ENCODE results near the gene SLC35E4. TPM values are rescaled to one million over a fixed set of nuclear protein-coding genes. Genes with fewer than 3 reads are reported as not detected.

Gene SLC35E4
- total RNA-seq, 1 donor from 2014 or later = 3.2 TPM

DNA sequence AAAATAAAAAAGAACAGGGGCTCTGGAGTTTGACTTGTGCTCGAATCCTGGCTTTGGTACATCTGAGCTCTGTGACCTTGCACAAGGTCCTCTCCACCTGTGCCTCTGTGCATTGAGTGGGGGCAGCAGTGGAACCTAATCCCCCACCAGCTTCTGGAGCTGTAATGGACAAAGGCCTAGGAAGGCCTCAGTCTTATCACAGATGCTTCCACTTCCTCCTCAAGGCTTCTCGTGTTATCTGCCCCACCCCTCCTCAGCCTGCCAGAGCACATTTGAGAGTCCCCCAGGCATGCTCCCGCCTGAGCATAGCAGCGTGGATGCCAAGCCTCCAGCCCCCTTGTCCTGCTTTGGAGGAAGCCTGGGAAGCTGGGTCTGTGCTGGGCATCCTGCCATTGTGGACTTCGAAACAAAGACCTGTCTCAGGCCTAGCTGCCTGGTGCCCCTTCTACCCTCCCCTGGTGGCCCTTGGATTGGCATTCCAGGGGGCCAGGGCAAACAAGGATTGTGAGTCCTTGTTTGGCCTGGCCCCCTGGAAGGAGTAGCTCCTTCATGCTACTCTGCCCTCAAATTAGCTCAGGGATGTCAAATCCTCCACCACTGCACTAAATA, 15.0 kb downstream of the SLC35E4 start:
- no peaks in the 10 kb centered on the region for H3K36me3 ChIP-seq (ENCODE audit: insufficient read depth, low read length)

GRCh38 chr22:30652852-30653251, 17.3 kb downstream of the SLC35E4 start:
- Histone ChIP-seq H3K36me3 (ENCODE audit: insufficient read depth, low read length) (no peaks in the 10 kb centered on the region), H3K79me2 (ENCODE audit: insufficient read depth, low read length) (no peaks in the 10 kb centered on the region), H3K27ac (ENCODE audit: low read depth, low read length) (no peak overlapping the region), H3K4me3 (ENCODE audit: insufficient read depth, low read depth, low read length) (no peak overlapping the region), H2AFZ (ENCODE audit: low read depth, low read length) (no peak overlapping the region), H4K20me1 (ENCODE audit: insufficient read depth, low read length) (no peaks in the 10 kb centered on the region), H3K27me3 (ENCODE audit: insufficient read depth, low read length) (no peaks in the 10 kb centered on the region), H3K4me2 (ENCODE audit: low read length) (no peak overlapping the region), H3K4me1 (ENCODE audit: insufficient read depth, low read length) (peaks cover 5% of the 10 kb centered on the region), H3K9ac (ENCODE audit: low read length) (no peak overlapping the region), H3K9me3 (ENCODE audit: insufficient read depth, low read depth, low read length) (no peaks in the 10 kb centered on the region)
- Mint-ChIP-seq H3K9me3 (ENCODE audit: unreplicated experiment) (no peaks in the 10 kb centered on the region), H3K4me3 (ENCODE audit: unreplicated experiment) (no peak overlapping the region), H3K27me3 (ENCODE audit: low read depth, unreplicated experiment) (peaks cover 1% of the 10 kb centered on the region), H3K27ac (ENCODE audit: unreplicated experiment) (no peak overlapping the region), H3K36me3 (ENCODE audit: low read depth, unreplicated experiment) (peaks cover 9% of the 10 kb centered on the region), H3K4me1 (ENCODE audit: low read depth, unreplicated experiment) (no peaks in the 10 kb centered on the region)
- TF ChIP-seq CTCF (IDR thresholded peaks at IDR 0.05; ENCODE audit: insufficient read depth, low read depth, low read length) (no peak), EZH2 (IDR thresholded peaks at IDR 0.05; ENCODE audit: insufficient read depth, low read length) (no peak)
- FAIRE-seq = no peak
- DNase-seq (ENCODE audit: low read depth) = no peak

More for the DNA sequence above, 15.0 kb downstream of the SLC35E4 start:
- H3K4me3 Mint-ChIP-seq (ENCODE audit: unreplicated experiment) = no peak overlapping the region
- H3K27me3 Mint-ChIP-seq (ENCODE audit: low read depth, unreplicated experiment) = peaks cover 1% of the 10 kb centered on the region
- no peak overlapping the region for H3K4me2 ChIP-seq (ENCODE audit: low read length)
- no peak overlapping the region for H3K4me3 ChIP-seq (ENCODE audit: insufficient read depth, low read depth, low read length)
- no peak for FAIRE-seq
- H3K9ac ChIP-seq (ENCODE audit: low read length) = no peak overlapping the region
- no peak for DNase-seq (ENCODE audit: low read depth)
- H3K4me1 ChIP-seq (ENCODE audit: insufficient read depth, low read length) = peaks cover 5% of the 10 kb centered on the region
- TF ChIP-seq CTCF (IDR thresholded peaks at IDR 0.05; ENCODE audit: insufficient read depth, low read depth, low read length) = no peak
- TF ChIP-seq EZH2 (IDR thresholded peaks at IDR 0.05; ENCODE audit: insufficient read depth, low read length) = no peak
- no peak overlapping the region for H3K27ac Mint-ChIP-seq (ENCODE audit: unreplicated experiment)
- no peak overlapping the region for H2AFZ ChIP-seq (ENCODE audit: low read depth, low read length)
- H3K9me3 Mint-ChIP-seq (ENCODE audit: unreplicated experiment) = no peaks in the 10 kb centered on the region
- no peaks in the 10 kb centered on the region for H3K4me1 Mint-ChIP-seq (ENCODE audit: low read depth, unreplicated experiment)
- H4K20me1 ChIP-seq (ENCODE audit: insufficient read depth, low read length) = no peaks in the 10 kb centered on the region
- H3K27ac ChIP-seq (ENCODE audit: low read depth, low read length) = no peak overlapping the region
- no peaks in the 10 kb centered on the region for H3K9me3 ChIP-seq (ENCODE audit: insufficient read depth, low read depth, low read length)
- H3K36me3 Mint-ChIP-seq (ENCODE audit: low read depth, unreplicated experiment) = peaks cover 9% of the 10 kb centered on the region
- H3K79me2 ChIP-seq (ENCODE audit: insufficient read depth, low read length) = peaks cover 8% of the 10 kb centered on the region
- H3K27me3 ChIP-seq (ENCODE audit: insufficient read depth, low read length) = no peaks in the 10 kb centered on the region

GRCh38 chr22:30654361-30654760, 18.8 kb downstream of the SLC35E4 start:
- H3K4me1 ChIP-seq (ENCODE audit: insufficient read depth, low read length) = no peaks in the 10 kb centered on the region
- FAIRE-seq = no peak
- no peaks in the 10 kb centered on the region for H3K79me2 ChIP-seq (ENCODE audit: insufficient read depth, low read length)

More at GRCh38 chr22:30654361-30654760, 18.8 kb downstream of the SLC35E4 start:
- TF ChIP-seq EZH2 (IDR thresholded peaks at IDR 0.05; ENCODE audit: insufficient read depth, low read length) = no peak
- TF ChIP-seq CTCF (IDR thresholded peaks at IDR 0.05; ENCODE audit: insufficient read depth, low read depth, low read length) = no peak
- no peak overlapping the region for H3K9ac ChIP-seq (ENCODE audit: low read length)
- H3K27ac ChIP-seq (ENCODE audit: low read depth, low read length) = no peak overlapping the region
- H3K9me3 Mint-ChIP-seq (ENCODE audit: unreplicated experiment) = no peaks in the 10 kb centered on the region
- H2AFZ ChIP-seq (ENCODE audit: low read depth, low read length) = no peak overlapping the region
- H4K20me1 ChIP-seq (ENCODE audit: insufficient read depth, low read length) = no peaks in the 10 kb centered on the region
- H3K36me3 Mint-ChIP-seq (ENCODE audit: low read depth, unreplicated experiment) = peaks cover 8% of the 10 kb centered on the region
- DNase-seq (ENCODE audit: low read depth) = no peak
- H3K27ac Mint-ChIP-seq (ENCODE audit: unreplicated experiment) = no peak overlapping the region
- no peak overlapping the region for H3K4me3 ChIP-seq (ENCODE audit: insufficient read depth, low read depth, low read length)
- no peak overlapping the region for H3K4me3 Mint-ChIP-seq (ENCODE audit: unreplicated experiment)
- H3K4me2 ChIP-seq (ENCODE audit: low read length) = no peak overlapping the region
- no peaks in the 10 kb centered on the region for H3K4me1 Mint-ChIP-seq (ENCODE audit: low read depth, unreplicated experiment)
- H3K27me3 Mint-ChIP-seq (ENCODE audit: low read depth, unreplicated experiment) = peaks cover 1% of the 10 kb centered on the region
- H3K36me3 ChIP-seq (ENCODE audit: insufficient read depth, low read length) = no peaks in the 10 kb centered on the region
- no peaks in the 10 kb centered on the region for H3K9me3 ChIP-seq (ENCODE audit: insufficient read depth, low read depth, low read length)
- no peaks in the 10 kb centered on the region for H3K27me3 ChIP-seq (ENCODE audit: insufficient read depth, low read length)

Data from astrocyte (in vitro differentiated cells and primary cell).